Measurements from ENCODE around the gene AP1G1. TPM values are rescaled to one million over a fixed set of nuclear protein-coding genes. Genes with fewer than 3 reads are reported as not detected.
A peak's percentile ranks its signal among the peaks of the same experiment; 100 is the strongest.

AP1G1 gene
- total and polyA plus RNA-seq, 2 donors from 2014 or later: 28.0 to 111 TPM

DNA sequence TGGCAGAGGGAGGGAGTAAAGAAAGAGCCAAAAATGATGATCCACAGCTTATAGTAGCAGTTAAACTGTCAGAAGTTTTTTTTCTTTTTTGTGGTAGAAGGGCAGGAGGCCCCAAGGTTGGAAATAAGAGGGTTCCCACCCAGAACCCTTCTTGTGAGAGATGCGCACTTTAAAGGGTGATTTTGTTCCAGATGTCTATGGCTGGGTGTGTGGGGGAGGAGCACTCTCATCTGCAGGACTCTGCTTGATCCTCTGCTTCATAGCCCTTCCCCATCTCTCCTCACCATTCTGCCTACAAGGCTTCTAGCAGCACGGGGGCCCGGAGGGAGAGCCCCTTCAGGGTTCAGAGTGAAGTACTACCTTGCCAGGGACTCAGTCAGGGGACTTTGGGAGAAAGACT, 43.5 kb upstream of the AP1G1 start:
- H3K27ac ChIP-seq (ENCODE audit: low read depth in 2 of 2, low read length in 2 of 2): peak overlapping the region in 1 of 2 donors; percentile 20
- intact Hi-C loops (cut with DNase I): no loop called here
- peaks cover 2 to 37% (median 30%) of the 10 kb centered on the region in 3 donors for H3K36me3 ChIP-seq (ENCODE audit: control insufficient read depth in 2 of 3, insufficient read depth in 3 of 3, low read length in 3 of 3)
- no peaks in the 10 kb centered on the region for H3K27me3 ChIP-seq (ENCODE audit: control insufficient read depth, insufficient read depth, low read length)
- no peak overlapping the region for H3K4me3 ChIP-seq (ENCODE audit: low read length in 3 of 3)
- DNase-seq (no peak), FAIRE-seq (no peak)
- H3K4me1 ChIP-seq (ENCODE audit: control insufficient read depth in 2 of 3, insufficient read depth in 2 of 3, low read depth in 1 of 3, low read length in 3 of 3): peaks cover 0 to 19% (median 4%) of the 10 kb centered on the region in 3 donors
- no peaks in the 10 kb centered on the region for H3K9me3 ChIP-seq (ENCODE audit: control insufficient read depth in 2 of 3, insufficient read depth in 1 of 3, low read length in 3 of 3)
- no peak overlapping the region for H3K9ac ChIP-seq (ENCODE audit: low read length in 3 of 3)
- TF ChIP-seq CTCF (IDR thresholded peaks at IDR 0.05; ENCODE audit: borderline replicate concordance, extremely low read depth, insufficient read depth): no peak

DNA sequence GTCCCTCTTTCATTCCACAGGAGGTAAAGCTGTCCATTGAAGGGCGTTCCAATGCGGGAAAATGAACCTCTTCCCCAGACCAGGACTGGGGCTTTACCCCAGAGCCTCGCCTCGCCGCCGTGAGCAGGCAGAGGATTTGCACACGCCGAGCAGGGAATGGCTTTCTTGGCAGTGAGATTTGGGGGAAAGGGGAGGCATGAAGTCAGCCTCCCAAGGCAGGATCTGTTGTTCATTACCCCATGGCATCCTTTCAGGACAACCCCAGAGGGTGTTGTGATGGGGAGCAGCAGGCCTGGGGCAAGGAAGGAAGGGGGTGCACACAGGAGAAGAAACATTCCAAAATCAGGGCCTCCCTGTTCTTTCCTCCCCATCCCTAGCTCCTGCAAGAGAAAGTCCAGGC, 43.1 kb upstream of the AP1G1 start:
- H3K36me3 ChIP-seq (ENCODE audit: control insufficient read depth in 2 of 3, insufficient read depth in 3 of 3, low read length in 3 of 3): peaks cover 2 to 37% (median 30%) of the 10 kb centered on the region in 3 donors
- DNase-seq (no peak), FAIRE-seq (no peak)
- no peak overlapping the region for H3K9ac ChIP-seq (ENCODE audit: low read length in 3 of 3)
- TF ChIP-seq CTCF (IDR thresholded peaks at IDR 0.05; ENCODE audit: borderline replicate concordance, extremely low read depth, insufficient read depth): no peak
- intact Hi-C loops (cut with DNase I): no loop called here
- no peaks in the 10 kb centered on the region for H3K27me3 ChIP-seq (ENCODE audit: control insufficient read depth, insufficient read depth, low read length)
- no peak overlapping the region for H3K27ac ChIP-seq (ENCODE audit: low read depth in 2 of 2, low read length in 2 of 2)
- peaks cover 0 to 23% (median 4%) of the 10 kb centered on the region in 3 donors for H3K4me1 ChIP-seq (ENCODE audit: control insufficient read depth in 2 of 3, insufficient read depth in 2 of 3, low read depth in 1 of 3, low read length in 3 of 3)
- no peak overlapping the region for H3K4me3 ChIP-seq (ENCODE audit: low read length in 3 of 3)
- H3K9me3 ChIP-seq (ENCODE audit: control insufficient read depth in 2 of 3, insufficient read depth in 1 of 3, low read length in 3 of 3): no peaks in the 10 kb centered on the region

- Histone ChIP-seq H3K4me3 (ENCODE audit: low read length in 3 of 3) (no peak overlapping the region), H3K9ac (ENCODE audit: low read length in 3 of 3) (no peak overlapping the region), H3K9me3 (ENCODE audit: control insufficient read depth in 2 of 3, insufficient read depth in 1 of 3, low read length in 3 of 3) (no peaks in the 10 kb centered on the region), H3K4me1 (ENCODE audit: control insufficient read depth in 2 of 3, insufficient read depth in 2 of 3, low read depth in 1 of 3, low read length in 3 of 3) (peaks cover 0 to 16% (median 4%) of the 10 kb centered on the region in 3 donors), H3K27ac (ENCODE audit: low read depth in 2 of 2, low read length in 2 of 2) (no peak overlapping the region), H3K36me3 (ENCODE audit: control insufficient read depth in 2 of 3, insufficient read depth in 3 of 3, low read length in 3 of 3) (peaks cover 2 to 37% (median 27%) of the 10 kb centered on the region in 3 donors), H3K27me3 (ENCODE audit: control insufficient read depth, insufficient read depth, low read length) (no peaks in the 10 kb centered on the region)
- no peak for DNase-seq
- intact Hi-C loops (cut with DNase I): no loop called here
- TF ChIP-seq CTCF (IDR thresholded peaks at IDR 0.05; ENCODE audit: borderline replicate concordance, extremely low read depth, insufficient read depth): no peak
- no peak for FAIRE-seq
These were observed 40.0 kb upstream of the AP1G1 start for GRCh38 chr16:71848622-71849021.

DNA sequence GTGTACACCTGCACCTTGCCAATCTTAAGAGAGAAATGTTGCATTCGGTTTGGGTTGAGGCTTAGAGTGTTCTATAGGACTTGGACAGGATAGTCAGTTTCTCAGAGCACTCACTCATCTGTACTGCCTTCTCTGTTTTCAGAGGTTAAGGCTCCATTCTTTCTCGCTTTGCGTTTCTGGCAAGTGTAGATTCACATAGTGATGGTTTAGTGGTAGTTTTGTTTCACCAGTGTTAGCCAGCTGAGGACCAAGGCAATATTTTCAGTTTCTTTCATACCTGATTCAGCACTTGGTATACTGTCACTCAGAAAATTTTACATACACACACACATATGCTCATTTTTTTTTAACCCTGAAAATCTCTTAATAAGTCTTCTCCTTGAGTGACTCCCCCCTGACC, 38.5 kb upstream of the AP1G1 start:
- DNase-seq: no peak
- Histone ChIP-seq H3K9me3 (ENCODE audit: control insufficient read depth in 2 of 3, insufficient read depth in 1 of 3, low read length in 3 of 3) (no peaks in the 10 kb centered on the region), H3K9ac (ENCODE audit: low read length in 3 of 3) (peak overlapping the region in 1 of 3 donors; percentile 97), H3K36me3 (ENCODE audit: control insufficient read depth in 2 of 3, insufficient read depth in 3 of 3, low read length in 3 of 3) (peaks cover 2 to 36% (median 27%) of the 10 kb centered on the region in 3 donors), H3K27ac (ENCODE audit: low read depth in 2 of 2, low read length in 2 of 2) (no peak overlapping the region), H3K4me1 (ENCODE audit: control insufficient read depth in 2 of 3, insufficient read depth in 2 of 3, low read depth in 1 of 3, low read length in 3 of 3) (peaks cover 0 to 7% (median 0%) of the 10 kb centered on the region in 3 donors), H3K27me3 (ENCODE audit: control insufficient read depth, insufficient read depth, low read length) (no peaks in the 10 kb centered on the region), H3K4me3 (ENCODE audit: low read length in 3 of 3) (peak overlapping the region; percentile 76 to 99 (median 94))
- TF ChIP-seq CTCF (IDR thresholded peaks at IDR 0.05; ENCODE audit: borderline replicate concordance, extremely low read depth, insufficient read depth): no peak
- no peak for FAIRE-seq
- intact Hi-C loops (cut with DNase I): no loop called here
